Vagina (tissue), 2 donors: ENCODE results near the gene USF1. TPM values are rescaled to one million over a fixed set of nuclear protein-coding genes. Genes with fewer than 3 reads are reported as not detected.
"Not testable (repeated sequence)": the region's sequence is repeated elsewhere in the genome, so short reads cannot be mapped to it uniquely, and the experiment has no call there.

Experiments used
- DNase-seq, 2 donors: peaks; one replicate each; pipeline ENCODE4 v3.0.0-alpha.2; 2017; ENCODE audit errors: extremely low spot score in 2 of 2
- H3K27ac ChIP-seq: fragments of 200-600 bp; sonication (generic); one replicate; pipeline ENCODE4 v1.5.1; 2019
- H3K27me3 ChIP-seq: fragments of 200-600 bp; sonication (generic); one replicate; pipeline ENCODE4 v1.5.1; 2019
- H3K36me3 ChIP-seq, 2 donors: fragments of 200-600 bp; sonication (generic); one replicate each; pipeline ENCODE4 v1.5.1; 2017 to 2019
- H3K4me1 ChIP-seq: fragments of 200-600 bp; sonication (generic); one replicate; pipeline ENCODE4 v1.5.1; 2019
- H3K4me3 ChIP-seq, 2 donors: fragments of 200-600 bp; sonication (generic); 1 replicate in 1 of 2; 2 replicates in 1 of 2; pipeline ENCODE4 v1.5.1; 2016 to 2019
- H3K9me3 ChIP-seq: fragments of 200-600 bp; sonication (generic); one replicate; pipeline ENCODE4 v1.5.1; 2019
- POLR2A ChIP-seq, 2 donors: fragments of 450-650 bp; IDR thresholded peaks; one replicate each; pipeline ENCODE4 v1.6.1; 2017; ENCODE audit warnings: antibody characterized with exemption in 2 of 2, mild to moderate bottlenecking in 2 of 2, moderate library complexity in 2 of 2
- POLR2AphosphoS5 ChIP-seq, 2 donors: sonication (generic); formaldehyde crosslinking; IDR thresholded peaks; one replicate each; pipeline ENCODE4 v1.9.0; 2017; ENCODE audit warnings: antibody characterized with exemption in 2 of 2, mild to moderate bottlenecking in 2 of 2, low read depth in 1 of 2; ENCODE audit not compliant: insufficient read depth in 1 of 2
- intact Hi-C: fragments of 100-400 bp; cut with DNase I; formaldehyde crosslinking; loops from one replicate; pipeline ENCODE4 v1.15.1; 2023
- total RNA-seq: library from RNA; depleted of rRNA; stranded (reverse); fragments of >200 nt; gene quantifications from one replicate; pipeline ENCODE4 v1.2.3, GENCODE V29; 2016
- TF ChIP-seq, protein P1 (sequence below), 3 experiments: fragments of 450-650 bp in 2 of 3; fragments of 200-600 bp in 1 of 3; sonication (generic) in 1 of 3; IDR thresholded peaks; one replicate each; pipeline ENCODE4 v1.5.1; 2017 to 2019; ENCODE audit warnings: antibody characterized with exemption in 3 of 3, mild to moderate bottlenecking in 2 of 3, moderate library complexity in 2 of 3

The USF1 gene
- total RNA-seq, 1 donor from 2014 or later = 39.0 TPM

DNA sequence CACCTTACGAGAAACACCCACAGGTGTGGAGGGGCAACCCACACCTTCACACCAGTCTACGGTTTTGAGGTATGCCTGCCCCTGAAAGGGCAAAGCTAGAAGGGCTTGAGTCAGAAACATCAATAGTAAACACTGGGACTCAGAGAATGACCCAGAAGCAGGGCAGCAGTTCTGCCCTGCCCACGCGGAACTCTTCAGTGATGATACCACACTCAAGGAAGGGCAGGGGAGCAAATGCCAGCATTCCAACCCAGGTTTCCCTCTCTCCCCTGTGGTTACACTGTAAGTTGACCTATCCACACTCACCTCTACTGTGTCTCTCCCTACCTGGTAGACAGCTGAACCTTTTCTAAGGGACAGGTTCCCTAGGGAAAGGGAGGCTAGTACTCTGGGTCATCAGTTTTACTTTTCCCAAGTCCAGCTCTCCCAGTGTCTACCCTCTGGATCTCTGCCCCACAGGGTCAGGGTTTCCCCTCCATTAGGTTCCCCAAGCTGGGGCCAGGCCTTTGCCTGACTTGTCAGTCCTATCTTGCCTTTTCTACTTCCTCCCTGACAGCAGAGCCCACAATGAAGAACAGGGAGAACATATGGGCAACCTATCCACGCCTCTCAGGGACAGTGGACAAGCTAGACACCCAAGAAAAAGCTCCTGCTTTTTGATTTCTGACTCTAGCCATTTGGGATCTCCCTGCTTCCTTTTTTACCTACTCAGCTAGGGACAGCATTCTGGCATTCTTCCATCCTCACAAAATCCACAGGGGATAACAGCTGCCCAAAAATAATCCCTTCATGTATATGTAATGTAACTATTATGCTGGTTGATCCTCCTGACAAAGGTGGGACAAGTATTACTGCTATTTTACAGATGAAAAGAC, 27.8 kb downstream of the USF1 start:
- TF ChIP-seq, protein P1, sequence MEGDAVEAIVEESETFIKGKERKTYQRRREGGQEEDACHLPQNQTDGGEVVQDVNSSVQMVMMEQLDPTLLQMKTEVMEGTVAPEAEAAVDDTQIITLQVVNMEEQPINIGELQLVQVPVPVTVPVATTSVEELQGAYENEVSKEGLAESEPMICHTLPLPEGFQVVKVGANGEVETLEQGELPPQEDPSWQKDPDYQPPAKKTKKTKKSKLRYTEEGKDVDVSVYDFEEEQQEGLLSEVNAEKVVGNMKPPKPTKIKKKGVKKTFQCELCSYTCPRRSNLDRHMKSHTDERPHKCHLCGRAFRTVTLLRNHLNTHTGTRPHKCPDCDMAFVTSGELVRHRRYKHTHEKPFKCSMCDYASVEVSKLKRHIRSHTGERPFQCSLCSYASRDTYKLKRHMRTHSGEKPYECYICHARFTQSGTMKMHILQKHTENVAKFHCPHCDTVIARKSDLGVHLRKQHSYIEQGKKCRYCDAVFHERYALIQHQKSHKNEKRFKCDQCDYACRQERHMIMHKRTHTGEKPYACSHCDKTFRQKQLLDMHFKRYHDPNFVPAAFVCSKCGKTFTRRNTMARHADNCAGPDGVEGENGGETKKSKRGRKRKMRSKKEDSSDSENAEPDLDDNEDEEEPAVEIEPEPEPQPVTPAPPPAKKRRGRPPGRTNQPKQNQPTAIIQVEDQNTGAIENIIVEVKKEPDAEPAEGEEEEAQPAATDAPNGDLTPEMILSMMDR (IDR thresholded peaks at IDR 0.05) = no peak
- TF ChIP-seq POLR2AphosphoS5 (IDR thresholded peaks at IDR 0.05; ENCODE audit: insufficient read depth in 1 of 2, low read depth in 1 of 2) (no peak), POLR2A (IDR thresholded peaks at IDR 0.05) (no peak)
- H3K27me3 ChIP-seq = no peaks in the 10 kb centered on the region
- no peaks in the 10 kb centered on the region for H3K9me3 ChIP-seq
- peak overlapping the region in 1 of 2 donors; percentile 59 for H3K4me3 ChIP-seq
- no peak for DNase-seq
- intact Hi-C loops = no loop called here
- H3K27ac ChIP-seq = peak overlapping the region; percentile 89
- H3K4me1 ChIP-seq = peaks cover 47% of the 10 kb centered on the region
- no peaks in the 10 kb centered on the region for H3K36me3 ChIP-seq

DNA sequence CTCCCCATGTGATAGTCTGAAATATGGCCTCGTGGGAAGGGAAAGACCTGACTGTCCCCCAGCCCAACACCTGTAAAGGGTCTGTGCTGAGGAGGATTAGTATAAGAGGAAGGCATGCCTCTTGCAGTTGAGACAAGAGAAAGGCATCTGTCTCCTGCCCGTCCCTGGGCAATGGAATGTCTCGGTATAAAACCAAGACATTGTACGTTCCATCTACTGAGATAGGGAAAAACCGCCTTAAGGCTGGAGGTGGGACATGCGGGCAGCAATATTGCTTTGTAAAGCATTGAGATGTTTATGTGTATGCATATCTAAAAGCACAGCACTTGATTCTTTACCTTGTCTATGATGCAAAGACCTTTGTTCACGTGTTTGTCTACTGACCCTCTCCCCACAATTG, 28.6 kb downstream of the USF1 start:
- H3K9me3 ChIP-seq, H3K4me3 ChIP-seq, H3K36me3 ChIP-seq, H3K27me3 ChIP-seq, DNase-seq, intact Hi-C loops: not testable (repeated sequence)
- peak overlapping the region; percentile 89 for H3K27ac ChIP-seq
- H3K4me1 ChIP-seq = peaks cover 52% of the 10 kb centered on the region

GRCh38 chr1:161016683-161017082, 29.1 kb downstream of the USF1 start:
- H3K27me3 ChIP-seq, DNase-seq, H3K9me3 ChIP-seq, H3K36me3 ChIP-seq, H3K4me3 ChIP-seq, intact Hi-C loops: not testable (repeated sequence)
- peak in 1 of 2 donors; percentile 22 for TF ChIP-seq POLR2AphosphoS5 (IDR thresholded peaks at IDR 0.05; ENCODE audit: insufficient read depth in 1 of 2, low read depth in 1 of 2)
- Histone ChIP-seq H3K27ac (peak overlapping the region; percentile 89), H3K4me1 (peaks cover 50% of the 10 kb centered on the region)

- Histone ChIP-seq H3K36me3 (no peaks in the 10 kb centered on the region), H3K4me3 (peak overlapping the region in 1 of 2 donors; percentile 8), H3K27me3 (no peaks in the 10 kb centered on the region), H3K4me1 (peaks cover 30% of the 10 kb centered on the region), H3K27ac (peak overlapping the region; percentile 81), H3K9me3 (no peaks in the 10 kb centered on the region)
- DNase-seq = peak in 1 of 2 donors; percentile 93
- intact Hi-C loops = no loop called here
- TF ChIP-seq, protein P1 (IDR thresholded peaks at IDR 0.05) = no peak
- TF ChIP-seq POLR2AphosphoS5 (IDR thresholded peaks at IDR 0.05; ENCODE audit: insufficient read depth in 1 of 2, low read depth in 1 of 2) = peak; percentile 83 to 84
- TF ChIP-seq POLR2A (IDR thresholded peaks at IDR 0.05) = no peak
These were observed 32.1 kb downstream of the USF1 start for GRCh38 chr1:161013488-161014230.

- Histone ChIP-seq H3K4me1 (peaks cover 30% of the 10 kb centered on the region), H3K36me3 (no peaks in the 10 kb centered on the region), H3K4me3 (peak overlapping the region in 1 of 2 donors; percentile 8), H3K27ac (peak overlapping the region; percentile 81), H3K27me3 (no peaks in the 10 kb centered on the region), H3K9me3 (no peaks in the 10 kb centered on the region)
- intact Hi-C loops = no loop called here
- DNase-seq = no peak
- no peak for TF ChIP-seq POLR2AphosphoS5 (IDR thresholded peaks at IDR 0.05; ENCODE audit: insufficient read depth in 1 of 2, low read depth in 1 of 2)
- TF ChIP-seq POLR2A (IDR thresholded peaks at IDR 0.05) = no peak
- TF ChIP-seq, protein P1 (IDR thresholded peaks at IDR 0.05) = no peak
These were observed 32.7 kb downstream of the USF1 start for GRCh38 chr1:161013131-161013487.
